Activated CD8-positive, alpha-beta memory T cell treated with anti-CD3 and anti-CD28 coated beads for 24 hours (primary cell): ENCODE measurements around the gene PLEKHJ1.

Experiments
- DNase-seq: peaks from one replicate; pipeline ENCODE4 v3.0.0-alpha.2; 2020

PLEKHJ1 gene

GRCh38 chr19:2234996-2235380 is 1.1 kb downstream of the PLEKHJ1 start:
- no peak for DNase-seq

- DNase-seq = no peak
These were observed 2.4 kb downstream of the PLEKHJ1 start for GRCh38 chr19:2233601-2234280.

DNA sequence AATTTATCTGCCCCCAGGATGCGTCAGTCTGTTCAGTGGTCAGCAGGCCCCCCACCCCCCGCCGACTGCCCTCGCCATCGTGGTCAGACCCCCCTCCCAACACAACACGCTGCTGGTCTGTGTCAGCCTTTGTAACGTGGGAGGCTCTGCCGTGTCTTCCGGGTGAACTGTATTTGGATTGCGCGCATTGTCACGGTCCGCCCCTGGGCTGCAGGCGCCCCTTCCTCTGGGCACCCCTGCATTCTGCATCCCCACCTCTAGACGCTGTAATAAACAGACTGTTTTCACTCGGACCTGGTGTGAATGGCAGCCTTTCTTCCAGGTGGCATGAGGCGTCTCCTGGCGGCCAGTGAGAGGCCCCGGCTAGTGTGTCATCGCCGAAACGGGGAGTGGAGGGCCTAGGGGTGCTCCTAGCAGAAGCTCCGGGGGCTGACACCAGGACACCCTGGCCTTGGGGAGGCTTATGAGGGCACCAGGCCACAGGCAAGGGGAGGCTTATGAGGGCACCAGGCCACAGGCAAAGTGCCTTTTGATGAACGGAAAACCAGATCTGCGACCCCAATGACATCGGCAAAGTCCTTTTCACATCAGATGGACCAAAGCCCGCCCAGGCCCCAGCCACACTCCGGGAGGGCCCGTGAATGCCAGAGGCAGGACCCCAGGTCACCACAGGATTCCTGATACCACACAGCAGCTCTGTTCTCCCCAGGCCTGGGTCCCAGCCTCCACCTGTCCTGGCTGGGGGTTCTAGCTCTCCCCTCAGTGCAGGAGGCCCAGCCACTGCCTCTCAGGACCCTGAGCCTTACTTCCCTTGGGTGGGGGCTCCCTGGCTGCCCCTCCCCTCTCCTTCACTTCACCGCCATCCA is 3.6 kb downstream of the PLEKHJ1 start:
- DNase-seq = no peak

DNA sequence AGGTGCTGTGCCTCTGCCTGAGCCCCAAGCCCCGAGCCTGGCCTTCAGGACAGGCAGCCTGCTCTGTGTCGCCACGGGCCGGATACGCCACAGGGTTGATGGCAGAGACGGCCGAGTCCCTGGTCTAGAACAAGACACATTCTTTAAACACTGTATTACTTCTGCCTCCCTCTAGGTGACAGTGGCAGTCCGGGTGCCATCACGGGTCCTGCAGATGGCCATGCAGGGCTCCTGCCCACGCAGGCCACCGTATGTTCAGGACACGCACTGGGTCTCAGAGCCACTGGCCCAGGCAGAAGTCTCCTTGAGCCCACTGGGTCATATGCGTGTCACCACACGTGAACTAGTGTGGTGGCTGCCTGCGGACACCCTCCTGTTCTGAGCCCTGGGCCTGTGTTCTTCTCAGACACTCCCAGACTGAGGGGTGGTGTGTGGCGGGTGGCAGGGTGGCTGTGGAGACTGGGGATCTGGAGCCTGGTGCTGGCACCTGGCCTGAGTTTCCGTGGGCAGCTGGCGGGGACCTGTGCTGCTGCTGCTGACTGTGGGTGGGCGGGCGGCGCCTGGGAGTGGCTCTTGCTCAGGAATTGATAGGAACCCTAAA is 4.4 kb downstream of the PLEKHJ1 start:
- peak; percentile 70 for DNase-seq

- no peak for DNase-seq
These were observed 5.2 kb downstream of the PLEKHJ1 start for GRCh38 chr19:2230807-2231533.

DNA sequence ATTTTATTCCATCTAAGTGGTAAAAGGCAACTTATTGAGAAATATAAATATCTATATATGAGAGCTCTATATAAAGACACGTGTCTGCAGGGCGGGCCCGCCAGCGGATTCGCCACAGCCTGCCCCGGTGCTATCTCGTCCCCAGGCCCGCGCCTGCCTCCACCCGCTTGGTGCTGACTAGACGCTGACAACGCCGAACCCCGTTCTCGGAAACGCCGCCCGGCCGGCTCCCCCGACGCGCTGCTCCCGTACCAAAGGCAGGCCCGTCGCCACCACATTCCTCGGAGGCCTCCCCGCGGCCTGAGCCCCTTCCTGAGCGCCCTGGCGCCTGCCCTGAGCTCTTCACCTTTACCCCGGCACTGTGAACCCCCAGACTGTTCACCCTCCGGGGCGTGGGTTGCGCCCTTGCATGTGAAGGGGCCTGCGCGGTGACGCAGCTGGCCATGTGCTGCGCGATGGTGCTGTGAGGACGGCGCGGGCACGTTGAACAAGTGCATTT is 6.0 kb downstream of the PLEKHJ1 start:
- no peak for DNase-seq

GRCh38 chr19:2229103-2230032 is 6.8 kb downstream of the PLEKHJ1 start:
- no peak for DNase-seq

DNA sequence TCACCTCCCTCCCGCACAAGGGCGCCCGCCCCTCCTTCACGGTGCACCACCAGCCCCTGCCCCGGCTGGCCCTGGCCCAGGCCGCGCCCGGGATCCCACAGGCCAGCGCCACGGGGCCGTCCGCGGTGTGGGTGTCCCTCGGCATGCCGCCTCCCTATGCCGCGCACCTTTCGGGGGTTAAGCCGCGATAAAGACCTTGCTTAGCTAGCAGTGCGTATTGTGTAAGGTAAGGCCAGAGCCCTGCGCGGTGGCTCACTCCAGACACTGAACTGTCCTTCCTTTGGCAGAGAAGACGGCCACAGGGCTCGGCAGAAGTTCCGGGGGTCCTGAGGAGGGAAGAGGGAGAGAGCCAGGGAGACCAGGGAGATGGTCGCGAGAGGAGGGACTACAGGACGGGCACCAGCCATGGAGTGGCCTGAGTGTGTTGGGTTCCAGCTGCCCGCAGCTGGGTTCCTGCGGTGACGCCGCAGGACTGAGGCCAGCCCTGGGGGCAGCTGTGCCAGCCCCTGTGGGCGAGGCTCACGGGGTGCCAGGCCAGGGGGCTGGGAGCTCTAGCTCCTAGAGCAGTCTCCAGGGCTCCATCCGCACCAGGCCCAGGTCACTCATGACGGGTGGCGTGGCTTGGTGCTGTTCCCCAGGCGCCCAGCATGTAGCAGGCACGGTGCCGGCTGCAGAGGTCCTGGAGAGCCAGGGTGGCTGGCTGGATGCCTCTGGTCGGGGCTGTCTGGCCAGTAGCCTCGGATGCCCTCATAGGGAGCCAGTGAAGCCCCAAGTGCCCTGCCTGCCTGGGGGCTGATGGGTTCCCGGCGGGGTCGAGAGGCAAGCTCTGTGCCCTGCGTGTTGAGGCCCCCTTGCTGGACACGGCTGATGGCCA is 7.7 kb downstream of the PLEKHJ1 start:
- no peak for DNase-seq

DNA sequence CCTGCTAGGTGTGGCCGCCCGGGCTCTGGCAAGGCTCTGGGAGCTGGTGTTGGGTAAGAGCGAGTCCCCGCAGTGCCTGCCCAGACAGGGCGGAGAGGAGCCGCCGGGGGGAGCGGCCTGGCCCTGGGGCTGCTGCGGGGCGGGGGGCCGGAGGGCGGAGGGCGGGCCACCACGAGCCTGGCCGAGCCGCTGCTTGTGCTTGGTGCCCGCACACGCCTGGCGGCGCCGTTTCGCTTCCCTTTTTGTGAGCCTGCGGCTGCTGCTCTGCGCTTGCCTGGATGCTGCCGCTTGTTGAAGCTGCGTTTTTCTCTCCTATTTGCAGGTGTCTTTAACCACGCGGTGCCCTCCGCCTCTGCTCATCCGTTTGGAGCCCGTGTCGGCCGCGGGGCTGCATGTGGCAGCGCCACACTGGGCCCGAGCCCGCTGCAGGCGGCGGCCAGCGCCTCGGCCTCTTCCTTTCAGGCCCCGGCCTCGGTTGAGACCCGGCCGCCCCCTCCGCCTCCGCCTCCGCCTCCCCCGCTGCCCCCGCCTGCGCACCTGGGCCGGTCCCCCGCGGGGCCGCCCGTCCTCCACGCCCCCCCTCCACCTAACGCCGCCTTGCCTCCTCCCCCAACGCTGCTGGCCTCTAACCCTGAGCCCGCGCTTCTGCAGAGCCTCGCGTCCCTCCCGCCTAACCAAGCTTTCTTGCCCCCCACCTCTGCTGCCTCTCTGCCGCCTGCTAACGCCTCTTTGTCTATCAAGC is 8.5 kb downstream of the PLEKHJ1 start:
- DNase-seq = no peak

DNA sequence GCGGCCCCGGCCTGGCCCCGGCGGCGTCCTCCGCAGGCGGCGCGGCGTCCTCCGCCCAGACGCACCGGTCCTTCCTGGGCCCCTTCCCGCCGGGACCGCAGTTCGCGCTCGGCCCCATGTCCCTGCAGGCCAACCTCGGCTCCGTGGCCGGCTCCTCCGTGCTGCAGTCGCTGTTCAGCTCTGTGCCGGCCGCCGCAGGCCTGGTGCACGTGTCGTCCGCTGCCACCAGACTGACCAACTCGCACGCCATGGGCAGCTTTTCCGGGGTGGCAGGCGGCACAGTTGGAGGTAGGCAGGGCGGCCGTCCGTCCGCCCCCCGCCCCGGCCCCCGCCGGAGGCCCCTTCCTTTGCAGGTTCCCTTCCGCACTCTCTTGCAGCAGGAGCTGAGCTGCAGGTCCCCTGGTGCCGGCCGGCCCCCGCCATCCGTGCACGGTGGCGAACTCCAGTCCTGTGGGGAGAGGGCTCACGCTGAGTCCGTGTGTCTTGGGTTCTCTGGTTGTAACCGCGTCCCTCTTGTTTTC is 9.2 kb downstream of the PLEKHJ1 start:
- no peak for DNase-seq

DNA sequence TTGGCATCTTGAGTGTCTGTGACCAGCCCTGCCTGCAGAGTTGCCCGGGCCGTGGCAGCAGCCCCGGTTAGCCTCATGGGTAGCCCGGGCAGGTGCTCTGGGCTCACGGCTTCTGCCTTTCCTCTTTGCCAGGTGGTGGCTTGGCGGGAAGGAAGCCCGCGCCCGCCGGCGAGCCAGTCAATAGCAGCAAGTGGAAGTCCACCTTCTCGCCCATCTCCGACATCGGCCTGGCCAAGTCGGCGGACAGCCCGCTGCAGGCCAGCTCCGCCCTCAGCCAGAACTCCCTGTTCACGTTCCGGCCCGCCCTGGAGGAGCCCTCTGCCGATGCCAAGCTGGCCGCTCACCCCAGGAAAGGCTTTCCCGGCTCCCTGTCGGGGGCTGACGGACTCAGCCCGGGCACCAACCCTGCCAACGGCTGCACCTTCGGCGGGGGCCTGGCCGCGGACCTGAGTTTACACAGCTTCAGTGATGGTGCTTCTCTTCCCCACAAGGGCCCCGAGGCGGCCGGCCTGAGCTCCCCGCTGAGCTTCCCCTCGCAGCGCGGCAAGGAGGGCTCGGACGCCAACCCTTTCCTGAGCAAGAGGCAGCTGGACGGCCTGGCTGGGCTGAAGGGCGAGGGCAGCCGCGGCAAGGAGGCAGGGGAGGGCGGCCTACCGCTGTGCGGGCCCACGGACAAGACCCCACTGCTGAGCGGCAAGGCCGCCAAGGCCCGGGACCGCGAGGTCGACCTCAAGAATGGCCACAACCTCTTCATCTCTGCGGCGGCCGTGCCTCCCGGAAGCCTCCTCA is 9.9 kb downstream of the PLEKHJ1 start:
- no peak for DNase-seq

DNA sequence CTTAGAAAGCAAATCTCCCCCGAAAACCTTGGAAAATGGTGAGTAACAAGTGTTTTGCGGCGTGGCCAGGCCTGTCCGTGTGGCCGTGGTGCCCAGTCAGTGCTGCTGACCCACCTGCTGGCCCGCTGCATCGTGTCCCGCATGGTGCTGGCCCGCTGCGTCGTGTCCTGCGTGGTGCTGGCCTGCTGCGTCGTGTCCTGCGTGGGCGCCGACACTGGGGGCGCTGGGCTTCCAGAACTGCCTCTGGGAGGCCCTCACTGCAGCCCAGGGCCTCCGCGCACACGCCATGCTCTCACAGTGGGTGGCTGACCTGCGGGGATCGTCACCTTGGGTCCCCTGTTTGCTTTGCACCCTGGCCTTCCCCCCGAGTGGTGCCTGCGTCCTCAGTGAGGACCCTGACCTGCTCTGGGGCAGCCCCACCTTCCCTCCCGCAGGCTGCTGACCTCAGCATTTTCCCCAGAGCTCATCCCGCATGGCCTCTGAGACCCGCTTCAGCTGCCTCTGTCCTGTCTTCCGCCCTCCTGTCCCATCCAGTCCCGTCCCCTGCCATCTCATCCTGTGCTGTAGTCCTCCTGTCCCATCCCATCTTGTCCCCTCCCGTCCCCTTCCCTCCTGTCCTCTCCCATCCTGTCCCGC is 10.6 kb downstream of the PLEKHJ1 start:
- DNase-seq = no peak

GRCh38 chr19:2224754-2225349 is 11.3 kb downstream of the PLEKHJ1 start:
- DNase-seq = no peak

GRCh38 chr19:2223959-2224358 is 12.2 kb downstream of the PLEKHJ1 start:
- DNase-seq = no peak

DNA sequence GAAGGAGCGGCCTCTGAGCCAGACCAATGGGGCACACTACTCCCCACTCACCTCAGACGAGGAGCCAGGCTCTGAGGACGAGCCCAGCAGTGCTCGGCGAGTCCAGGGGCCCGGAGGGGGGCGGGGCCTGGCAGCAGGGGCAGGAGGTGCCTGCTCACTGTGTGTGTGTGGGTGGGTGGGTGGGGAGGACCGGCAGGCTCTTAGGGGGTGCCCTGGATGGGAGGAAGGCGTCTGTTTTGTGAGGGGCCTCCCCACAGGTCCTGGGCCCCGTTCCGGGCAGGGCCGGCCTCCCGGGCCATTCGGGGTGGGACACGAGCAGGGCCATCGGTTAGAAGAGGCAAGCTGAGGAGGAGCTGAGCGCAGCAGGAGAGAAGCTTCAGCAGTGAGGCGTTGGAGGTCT is 12.7 kb downstream of the PLEKHJ1 start:
- no peak for DNase-seq

- no peak for DNase-seq
These were observed 14.2 kb downstream of the PLEKHJ1 start for GRCh38 chr19:2221918-2222317.

DNA sequence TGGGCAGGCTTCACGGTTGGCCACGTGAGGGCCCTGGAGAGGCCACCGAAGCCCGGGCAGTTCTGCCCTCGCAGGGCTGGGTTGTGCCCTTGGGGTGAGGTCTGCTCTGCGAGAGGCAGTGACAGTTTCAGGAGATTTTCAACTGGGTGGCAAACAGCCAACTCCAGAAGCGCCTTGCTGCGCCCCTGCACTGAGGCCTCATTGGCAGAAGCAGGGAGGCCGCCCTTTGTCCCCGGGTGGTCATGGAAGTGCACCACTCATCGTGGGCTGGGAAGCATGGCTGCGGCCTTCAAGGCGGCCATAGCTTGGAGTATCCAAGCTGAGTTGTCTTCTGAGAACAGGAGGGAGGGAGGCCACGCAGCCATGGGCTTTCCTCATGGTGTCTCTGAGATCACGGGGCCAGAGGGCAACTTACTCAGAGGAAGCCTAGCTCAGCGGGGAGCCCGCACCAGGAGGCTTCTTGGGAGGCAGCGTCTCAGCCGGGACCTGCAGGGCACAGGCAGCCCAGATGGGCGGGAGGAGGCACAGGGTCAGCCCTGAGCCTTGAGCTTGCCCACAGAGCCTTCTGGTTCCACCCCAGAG is 14.8 kb downstream of the PLEKHJ1 start:
- DNase-seq = no peak

GRCh38 chr19:2219726-2220125 is 16.4 kb downstream of the PLEKHJ1 start:
- DNase-seq = no peak
